Stimulated activated naive CD4-positive, alpha-beta T cell treated with Interleukin-2 at 50 U/mL for 16 hours (primary cell): ENCODE data around the gene MED8.

ENCODE experiments used
- DNase-seq: peaks from one replicate; lab custom pipeline; 2025; lab: John Stamatoyannopoulos, UW

Gene MED8, protein sequence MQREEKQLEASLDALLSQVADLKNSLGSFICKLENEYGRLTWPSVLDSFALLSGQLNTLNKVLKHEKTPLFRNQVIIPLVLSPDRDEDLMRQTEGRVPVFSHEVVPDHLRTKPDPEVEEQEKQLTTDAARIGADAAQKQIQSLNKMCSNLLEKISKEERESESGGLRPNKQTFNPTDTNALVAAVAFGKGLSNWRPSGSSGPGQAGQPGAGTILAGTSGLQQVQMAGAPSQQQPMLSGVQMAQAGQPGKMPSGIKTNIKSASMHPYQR

DNA sequence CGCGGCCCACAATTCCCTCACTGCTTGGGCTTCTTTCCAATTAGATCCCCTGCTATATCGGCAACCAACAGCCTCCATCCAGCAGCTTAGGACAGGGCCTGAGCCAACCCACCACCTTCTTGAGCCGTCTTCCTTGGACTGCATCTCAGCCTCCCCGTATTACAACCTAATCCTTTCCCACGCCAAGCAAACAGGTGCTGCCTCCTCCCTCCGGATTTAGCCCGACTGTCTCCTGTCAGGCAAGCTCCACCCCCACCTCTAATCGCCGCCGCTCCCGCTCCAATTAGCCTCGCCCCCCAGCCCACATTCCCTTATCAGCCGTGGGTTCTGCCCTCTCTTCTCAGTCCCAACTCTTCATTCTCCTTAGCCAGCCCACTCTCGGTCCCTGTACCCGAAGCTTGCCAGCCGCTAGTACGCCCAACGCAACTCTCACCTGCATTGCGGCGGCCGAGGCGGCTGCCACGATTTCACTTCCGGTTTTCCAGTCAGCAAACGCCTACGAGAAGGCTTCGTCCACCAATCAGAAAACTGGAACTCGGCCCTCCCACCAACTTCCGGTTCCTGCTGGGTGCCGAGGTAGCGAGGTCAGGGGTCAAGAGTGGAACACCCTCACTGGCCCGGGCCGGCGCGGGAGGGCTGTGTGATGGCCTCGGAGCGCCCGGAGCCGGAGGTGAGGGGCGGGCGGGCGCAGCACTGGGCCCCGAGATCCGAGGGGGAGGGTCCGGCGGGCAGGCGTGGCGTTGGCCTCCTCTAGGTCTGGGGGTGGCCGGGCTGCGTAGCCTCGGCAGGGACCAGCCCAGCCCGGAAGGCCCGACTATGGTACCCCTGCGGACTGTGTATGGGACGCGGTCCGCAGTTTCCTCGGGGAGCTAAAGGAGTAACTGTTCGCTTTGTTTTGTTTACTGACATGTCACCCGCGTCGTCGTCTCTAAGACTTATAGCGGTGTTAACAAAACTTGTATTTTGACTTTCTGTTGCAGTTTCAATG is at the start of gene MED8, which contains the start of gene SZT2:
MED8 (minus strand) TSS at position 475 of the 988 bp plus-strand sequence; CDS start at position 439, 36 bp downstream.
SZT2 (plus strand) TSS at position 574 of the 988 bp plus-strand sequence; CDS start at position 644, 70 bp downstream.
- peak; percentile 92 for DNase-seq

DNA sequence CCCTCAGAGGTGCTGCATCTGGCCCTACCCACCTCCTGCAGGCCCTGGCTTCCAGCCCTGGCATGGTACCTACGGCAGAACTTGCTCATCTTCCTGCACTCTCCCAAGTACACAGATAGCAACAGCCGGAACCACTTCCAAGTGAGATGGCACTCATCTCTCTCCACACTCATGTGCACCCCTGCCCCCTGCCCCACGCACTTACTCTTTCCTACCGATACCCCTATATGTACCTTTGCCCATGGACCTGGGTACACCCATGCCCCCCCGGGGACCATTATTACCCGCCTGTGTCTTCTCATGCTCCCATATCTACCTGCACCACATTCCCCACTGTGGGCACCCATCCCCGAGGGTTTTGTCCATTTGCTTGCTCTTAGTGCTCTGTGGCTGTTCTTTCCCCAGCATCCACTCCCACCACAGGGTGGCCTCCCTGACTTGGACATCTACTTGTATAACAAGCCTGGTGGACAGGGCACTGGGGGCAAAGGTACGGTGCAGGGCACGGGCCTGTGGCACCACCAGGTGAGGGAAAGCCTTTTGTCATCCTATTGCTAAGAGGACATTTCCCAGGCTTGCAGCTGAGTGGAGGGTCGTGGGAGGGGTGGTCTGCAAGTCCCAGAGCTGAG is 49.5 kb upstream of the MED8 start:
- no peak for DNase-seq

DNA sequence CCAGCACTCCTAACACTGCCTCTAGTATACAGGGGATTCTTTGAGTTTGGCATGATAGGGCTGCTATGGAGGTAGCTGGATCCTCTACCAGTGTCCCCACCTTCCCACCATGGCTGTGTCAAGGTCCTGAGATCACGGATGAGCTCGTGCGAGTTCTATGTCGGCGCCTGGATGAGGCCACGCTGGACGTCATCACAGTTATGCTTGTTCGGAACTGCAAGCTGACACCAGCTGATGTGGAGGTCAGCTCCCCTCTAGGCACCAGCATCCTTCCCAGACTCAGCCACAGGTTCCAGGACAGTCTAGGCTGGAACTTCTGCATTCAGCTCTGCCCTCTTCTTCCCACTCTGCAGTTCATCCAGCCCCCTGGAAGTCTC is 49.0 kb upstream of the MED8 start:
- no peak for DNase-seq

DNA sequence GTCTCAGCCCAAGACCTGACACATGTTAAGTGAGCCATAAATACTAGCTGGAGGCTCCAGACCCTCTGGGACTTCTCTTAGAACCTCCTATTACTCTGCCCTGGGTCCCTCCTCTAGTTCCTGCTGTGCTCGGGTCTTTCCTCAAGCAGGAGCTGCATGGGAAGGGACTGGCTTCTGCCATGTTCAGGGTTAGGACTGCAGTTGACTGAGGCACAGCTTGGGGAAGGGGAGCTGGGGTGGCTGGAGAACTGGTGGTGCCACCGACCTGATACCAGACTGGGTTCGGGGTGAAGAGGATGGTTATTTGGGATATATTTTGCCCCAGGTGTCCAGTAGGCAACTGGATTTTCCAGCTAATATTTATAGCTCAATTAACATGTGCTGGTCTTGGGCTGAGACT is 48.4 kb upstream of the MED8 start:
- no peak for DNase-seq

DNA sequence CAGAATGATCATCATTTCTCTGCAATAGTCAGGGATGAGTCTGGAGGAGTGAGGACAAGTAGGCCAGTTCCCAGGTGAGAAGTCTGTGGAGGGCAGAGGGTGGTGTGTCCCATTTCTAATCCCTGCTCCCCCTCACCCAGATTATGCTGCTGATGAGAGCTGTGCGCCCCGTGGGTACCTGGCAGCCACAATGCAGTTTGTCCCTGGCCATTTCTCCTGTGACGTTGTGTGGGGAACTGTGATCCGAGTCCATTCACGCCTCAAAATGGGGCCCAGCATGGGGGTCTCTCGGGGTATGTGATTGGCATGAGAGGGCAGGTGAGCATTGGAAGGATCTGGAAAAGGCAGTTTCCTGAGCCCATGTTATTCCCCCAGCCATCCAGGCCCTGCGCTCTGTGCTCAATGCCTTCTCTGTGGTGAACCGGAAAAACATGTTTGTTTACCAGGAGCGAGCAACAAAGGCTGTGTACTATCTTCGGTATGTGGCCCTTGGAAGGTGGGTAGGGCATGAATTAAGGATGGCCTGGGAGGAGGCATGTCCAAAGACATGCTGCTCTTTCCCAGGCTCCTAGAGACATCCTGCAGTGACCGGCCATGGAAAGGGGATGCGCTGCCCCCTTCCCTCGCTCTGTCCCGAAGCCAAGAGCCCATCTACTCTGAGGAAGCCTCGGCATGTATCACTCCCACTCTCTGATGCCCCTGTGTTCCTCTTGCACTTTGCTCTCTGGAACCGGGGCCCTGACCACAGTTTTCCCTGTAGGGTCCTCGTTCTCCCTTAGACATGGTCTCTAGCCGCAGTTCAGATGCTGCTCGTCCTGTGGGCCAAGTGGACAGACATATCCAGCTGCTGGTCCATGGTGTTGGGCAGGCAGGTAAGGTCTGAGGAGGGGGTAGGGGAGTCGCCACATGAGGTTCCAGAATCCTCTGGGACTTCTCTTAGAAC is 47.7 kb upstream of the MED8 start:
- DNase-seq, result no peak

DNA sequence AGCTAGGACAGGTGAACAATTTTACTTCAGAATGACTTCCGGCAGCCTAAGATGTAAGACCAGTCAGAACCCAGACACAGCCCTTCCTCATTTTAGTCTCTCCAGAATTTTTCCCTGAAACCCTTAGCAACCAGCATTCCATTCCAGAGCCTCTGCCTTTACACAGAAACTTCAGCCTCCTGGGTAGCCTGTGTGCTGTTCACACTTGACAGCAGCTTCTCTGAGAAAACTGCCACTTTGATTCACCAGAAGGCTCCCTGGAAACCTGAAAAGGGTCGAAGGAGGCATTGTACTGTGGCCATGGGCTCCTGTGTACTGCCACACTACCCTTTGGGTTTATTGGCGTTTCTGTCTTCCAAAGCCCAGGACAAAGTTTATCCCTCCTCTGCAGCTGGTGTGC is 46.8 kb upstream of the MED8 start:
- DNase-seq, result no peak

DNA sequence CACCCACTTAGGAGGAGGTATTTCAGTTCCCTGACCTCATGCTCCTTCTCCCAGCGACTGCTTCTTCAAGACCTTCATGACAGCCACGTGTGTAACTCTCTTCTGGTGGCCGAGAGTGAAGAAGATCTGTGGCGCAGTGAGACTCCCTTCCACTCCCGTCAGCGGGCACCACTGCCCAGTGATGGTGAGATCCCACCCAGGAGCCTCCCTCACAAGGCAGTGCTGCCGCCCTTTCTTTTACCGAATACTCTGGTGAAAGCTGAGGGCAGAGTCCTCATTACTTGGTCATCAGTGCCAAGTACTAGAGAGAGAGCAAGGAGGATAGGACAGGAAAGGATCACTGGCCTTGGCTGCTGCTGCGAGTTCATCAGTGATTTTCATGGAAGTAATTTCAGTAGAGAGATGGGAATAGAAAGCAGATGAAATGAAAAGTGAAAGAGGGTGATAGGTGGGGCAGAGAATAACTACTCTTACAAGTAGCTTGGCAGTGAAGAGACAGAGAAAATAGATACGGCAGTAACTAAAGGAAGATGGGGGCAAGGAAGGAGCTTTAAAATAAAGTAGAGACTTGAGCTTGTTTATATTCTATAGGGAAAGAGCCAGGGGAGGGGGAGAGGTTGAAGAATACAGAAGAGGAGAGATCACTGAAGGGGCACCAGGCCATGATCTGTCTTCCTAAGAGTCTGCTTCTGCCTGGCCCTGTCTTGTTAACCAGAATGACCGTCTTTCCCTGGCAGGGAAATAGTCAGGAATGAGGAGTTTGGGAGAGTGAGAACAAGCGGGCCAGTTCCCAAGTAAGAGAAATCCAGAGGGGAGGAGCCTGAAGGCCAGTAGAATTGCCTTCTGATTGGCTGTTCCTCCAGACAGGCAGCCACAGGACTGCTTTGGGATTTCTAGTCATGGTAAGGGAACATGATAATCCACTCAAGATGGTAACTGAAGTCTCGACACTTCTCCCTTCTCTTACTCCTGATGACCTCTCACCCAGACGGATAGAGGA is 45.8 kb upstream of the MED8 start:
- DNase-seq, result no peak

DNA sequence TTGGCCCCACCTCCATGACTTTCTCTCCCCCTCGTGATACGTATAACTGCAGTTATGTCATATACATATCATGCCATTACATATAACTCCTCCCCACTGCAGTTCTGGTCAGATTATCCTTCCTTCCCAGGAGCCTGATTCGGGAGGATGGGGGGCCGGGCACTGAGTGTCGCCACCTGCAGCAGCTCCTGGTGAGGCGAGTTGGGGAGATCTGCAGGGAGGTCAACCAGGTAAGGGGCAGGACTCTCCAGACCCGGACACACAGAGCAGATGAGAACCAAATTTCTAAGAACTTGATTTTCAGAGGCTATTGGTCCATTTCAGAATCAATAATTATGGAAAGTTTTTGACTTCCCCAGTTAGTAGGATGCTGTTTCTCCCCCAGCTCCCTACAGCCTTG is 44.7 kb upstream of the MED8 start:
- DNase-seq, result no peak

DNA sequence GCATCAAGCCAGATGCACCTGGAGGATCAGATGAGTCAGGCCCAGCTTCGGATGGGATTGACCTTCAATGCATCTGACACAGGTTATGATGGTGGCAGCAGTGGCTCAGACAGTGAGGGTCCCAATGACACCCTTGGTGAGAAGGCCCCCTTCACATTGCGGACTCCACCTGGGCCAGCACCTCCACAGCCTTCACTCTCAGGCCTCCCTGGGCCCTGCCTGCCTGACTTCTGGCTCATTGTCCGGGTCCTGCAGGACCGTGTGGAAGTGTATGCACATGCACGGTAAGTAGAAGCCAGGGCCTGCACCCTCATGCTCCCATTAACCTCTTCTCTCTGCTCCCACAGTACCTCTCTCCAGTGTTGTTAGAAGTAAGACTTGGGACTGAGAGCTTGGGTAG is 43.3 kb upstream of the MED8 start:
- DNase-seq, result no peak

DNA sequence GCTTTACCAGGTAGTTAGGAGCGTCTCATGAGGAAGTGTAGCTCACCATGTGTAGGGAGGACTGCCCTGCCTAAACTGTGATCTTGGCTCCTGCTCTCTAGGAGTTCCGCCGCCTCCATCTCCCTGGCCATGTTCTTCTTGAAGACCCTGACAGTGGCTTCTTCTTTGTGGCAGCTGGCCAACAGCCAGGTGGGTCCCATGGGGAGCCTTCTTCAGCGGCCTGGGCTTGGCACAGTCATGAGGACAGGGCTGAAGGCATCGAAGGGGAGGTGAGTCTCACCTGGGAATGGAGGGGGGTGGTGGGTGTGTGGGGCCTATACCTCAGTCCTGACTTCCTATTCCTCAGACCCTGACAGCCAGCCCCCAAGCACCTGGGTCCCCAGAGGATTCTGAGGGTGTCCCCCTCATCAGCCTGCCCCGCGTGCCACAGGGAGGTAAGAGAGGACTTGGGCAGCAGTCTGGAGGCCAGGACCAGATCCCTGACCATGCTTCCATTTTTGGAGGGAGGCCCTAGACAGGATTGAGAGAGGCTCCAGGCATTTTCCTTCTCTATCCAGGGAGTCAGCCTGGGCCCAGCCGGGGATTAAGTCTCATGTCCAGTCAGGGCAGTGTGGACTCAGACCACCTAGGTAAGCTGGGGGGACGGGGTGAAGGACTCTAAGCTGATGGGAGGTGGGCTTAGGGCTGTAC is 42.7 kb upstream of the MED8 start:
- no peak for DNase-seq

DNA sequence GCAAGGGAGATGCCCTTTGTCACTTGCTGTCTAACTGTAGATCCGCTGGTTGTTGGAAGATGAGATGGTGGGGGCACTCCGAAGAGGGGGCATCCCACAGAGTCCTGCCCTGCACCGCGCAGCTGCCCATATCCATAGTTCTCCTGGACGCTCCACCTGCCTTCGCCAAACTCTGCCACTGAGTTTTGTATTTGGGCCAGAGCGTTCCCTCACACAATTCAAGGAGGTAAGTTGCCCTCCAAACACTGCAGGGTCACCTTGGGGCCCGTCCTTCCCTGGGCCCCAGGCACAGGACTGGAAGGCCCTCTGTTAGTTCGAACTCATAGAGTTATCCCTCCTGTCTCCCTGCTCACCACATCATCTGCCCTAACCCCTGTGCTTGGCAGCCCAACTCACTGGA is 42.1 kb upstream of the MED8 start:
- DNase-seq, result no peak

DNA sequence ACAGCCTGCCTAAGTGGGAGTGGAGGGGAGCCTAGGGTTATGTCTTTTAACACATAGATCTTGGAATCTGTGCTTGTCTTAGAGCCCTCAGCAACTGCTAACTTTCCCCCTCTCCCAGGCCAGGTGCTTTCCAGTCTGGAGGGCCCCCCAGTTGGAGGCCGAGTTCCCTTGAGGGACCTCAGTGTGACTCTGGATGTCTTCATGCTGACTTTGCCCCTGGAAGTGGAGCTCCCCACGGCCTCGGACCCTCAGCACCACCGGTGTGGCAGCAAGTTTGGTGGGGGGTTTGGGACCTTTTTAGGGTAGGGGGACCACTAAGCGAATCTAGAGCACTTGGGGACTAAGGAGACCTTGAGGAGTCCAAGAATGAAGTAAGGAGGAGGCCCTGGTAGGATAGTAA is 41.2 kb upstream of the MED8 start:
- DNase-seq, result no peak

DNA sequence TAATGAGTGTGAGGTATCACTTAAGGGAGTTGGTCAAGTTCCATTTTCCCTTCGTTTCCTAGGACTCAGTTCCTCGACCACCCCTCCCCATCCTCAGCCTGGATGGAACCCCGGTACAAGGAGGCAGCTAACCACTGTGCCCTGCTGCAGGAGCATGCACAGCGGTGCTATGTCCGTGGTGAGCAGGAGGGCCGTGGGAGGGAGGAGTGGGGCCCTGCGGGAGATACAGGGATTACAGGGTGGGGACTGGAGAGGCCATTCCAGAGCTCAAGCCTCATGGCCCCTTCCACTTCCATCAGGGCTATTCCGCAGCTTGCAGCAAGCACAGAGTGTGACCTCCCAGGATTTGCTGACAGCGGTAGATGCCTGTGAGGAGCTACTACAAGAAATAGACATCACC is 38.3 kb upstream of the MED8 start:
- DNase-seq, result no peak

DNA sequence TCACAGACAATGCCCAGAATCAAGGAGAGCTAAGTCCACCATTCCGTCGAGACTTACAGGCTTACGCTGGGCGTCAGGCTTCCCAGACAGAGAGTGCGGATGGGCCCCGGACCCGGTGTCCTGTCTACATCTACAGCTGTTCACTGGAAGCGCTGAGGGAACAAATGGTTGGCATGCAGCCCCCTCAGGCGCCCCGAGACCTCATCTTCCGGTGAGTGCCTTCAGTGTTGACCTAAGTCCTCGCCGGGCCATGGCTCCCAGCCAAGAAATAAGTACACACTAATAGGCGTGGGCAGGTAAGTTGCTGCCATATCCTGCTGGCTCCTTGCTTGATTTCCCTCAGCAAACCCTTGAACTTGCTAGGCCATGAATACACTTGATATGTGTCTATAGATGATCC is 37.9 kb upstream of the MED8 start:
- DNase-seq, result no peak

DNA sequence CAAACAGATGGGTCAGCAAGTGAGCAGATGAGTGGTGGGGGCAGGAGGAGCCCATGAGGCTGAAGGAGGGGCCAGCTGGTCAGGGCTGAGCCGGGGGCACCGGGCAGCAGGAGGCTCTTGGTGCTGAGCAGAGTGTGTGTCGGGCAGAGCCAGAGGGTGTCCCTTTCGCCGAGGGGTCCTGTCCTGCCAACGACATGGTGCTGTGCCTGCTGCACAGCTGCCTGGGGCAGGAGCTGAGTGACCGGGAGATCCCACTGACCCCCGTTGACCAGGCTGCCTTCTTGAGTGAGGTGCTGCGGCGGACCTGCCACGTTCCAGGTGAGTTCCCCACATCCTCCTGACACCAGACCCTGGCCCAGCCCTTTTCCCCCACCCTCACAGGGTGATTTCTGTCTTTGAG is 36.6 kb upstream of the MED8 start:
- no peak for DNase-seq

DNA sequence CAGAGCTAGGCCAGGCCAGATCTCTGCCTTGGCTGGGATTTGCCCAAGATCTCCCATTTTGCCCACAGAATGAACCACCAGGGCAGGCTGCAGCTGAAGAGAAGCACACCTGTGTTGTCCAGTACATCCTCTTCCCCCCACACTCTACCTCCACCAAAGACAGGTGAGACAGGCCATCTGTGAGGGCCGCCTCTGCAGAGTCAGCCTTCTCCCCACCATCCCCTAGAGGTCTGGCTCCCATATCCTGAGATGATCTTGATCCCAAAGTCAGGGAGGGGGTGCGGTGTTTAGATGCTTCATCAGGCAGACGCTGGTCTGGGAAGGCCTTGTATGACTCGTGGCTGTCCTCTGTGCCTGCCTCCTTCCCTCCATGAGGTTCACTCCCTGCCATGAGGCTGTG is 35.4 kb upstream of the MED8 start:
- DNase-seq, result no peak

DNA sequence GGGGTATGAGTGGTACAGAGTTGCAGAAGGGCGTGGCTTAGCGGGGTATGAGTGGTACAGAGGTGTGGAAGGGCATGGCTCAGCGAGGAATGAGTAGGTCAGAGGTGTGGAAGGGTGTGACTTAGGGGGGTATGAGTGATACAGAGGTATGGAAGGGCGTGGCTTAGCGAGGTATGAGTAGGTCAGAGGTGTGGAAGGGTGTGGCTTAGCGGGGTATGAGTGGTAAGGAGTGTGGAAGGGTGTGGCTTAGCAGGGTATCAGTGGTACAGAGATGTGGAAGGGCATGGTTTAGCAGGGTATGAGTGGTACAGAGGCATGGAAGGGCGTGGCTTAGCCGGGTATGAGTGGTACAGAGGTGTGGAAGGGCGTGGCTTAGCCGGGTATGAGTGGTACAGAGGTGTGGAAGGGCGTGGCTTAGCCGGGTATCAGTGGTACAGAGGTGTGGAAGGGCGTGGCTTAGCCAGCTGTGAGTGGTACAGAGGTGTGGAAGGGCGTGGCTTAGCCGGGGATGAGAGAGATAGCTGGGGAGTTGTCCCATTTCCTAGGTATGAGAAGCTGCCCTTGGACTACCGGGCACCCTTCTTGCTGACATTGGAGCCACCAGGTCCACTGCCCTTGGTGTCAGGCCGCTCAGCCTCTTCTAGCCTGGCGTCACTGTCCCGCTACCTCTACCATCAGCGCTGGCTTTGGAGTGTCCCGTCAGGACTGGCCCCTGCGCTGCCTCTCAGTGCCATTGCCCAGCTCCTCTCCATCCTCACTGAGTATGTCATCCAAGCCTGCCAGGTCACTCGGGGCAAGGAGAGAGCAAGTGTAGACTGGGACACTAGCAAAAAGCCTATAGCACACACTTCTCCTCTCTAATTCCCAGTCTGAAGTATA is 34.3 kb upstream of the MED8 start:
- DNase-seq, result no peak

DNA sequence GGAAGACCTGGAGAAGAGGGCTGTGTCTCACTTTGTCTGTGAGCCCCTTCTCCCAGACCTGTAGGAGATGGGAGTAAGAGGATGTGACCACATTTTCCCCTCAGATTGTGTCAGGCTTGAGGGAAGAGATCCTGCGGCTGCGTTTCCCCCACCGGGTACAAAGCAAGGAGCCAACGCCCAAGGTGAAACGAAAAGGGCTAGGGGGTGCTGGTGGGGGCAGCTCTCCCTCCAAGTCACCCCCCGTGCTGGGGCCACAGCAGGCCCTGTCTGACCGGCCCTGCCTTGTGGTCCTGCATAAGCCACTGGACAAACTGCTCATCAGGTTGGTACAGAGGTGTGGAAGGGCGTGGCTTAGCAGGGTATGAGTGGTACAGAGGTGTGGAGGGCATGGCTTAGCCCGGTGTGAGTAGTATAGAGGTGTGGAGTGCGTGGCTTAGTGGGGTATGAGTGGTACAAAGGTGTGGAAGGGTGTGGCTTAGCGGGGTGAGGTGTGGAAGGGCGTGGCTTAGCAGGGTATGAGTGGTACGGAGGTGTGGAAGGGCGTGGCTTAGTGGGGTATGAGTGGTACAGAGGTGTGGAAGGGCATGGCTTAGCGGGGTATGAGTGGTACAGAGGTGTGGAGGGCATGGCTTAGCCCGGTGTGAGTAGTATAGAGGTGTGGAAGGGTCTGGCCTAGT is 33.5 kb upstream of the MED8 start:
- DNase-seq, result no peak
